ENCODE measurements around the gene KRTAP2-1.
A peak's percentile ranks its signal among the peaks of the same experiment; 100 is the strongest.
"Not testable (repeated sequence)": the region's sequence is repeated elsewhere in the genome, so short reads cannot be mapped to it uniquely, and the experiment has no call there.

The KRTAP2-1 gene

DNA sequence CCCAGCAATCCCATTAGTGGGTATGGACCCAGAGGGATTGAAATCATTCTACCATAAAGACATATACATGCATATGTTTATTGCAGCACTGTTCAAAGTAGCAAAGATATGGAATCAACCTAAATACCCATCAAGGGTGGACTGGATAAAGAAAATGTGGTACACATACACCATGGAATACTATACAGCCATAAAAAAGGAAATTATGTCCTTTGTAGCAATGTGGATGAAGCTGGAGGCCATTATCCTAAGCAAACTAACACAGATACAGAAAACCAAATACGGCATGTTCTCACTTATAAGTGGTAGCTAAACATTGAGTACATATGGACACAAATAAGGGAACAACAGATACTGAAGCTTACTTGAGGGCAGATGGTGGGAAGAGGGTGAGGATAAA lies 10.4 kb upstream of the KRTAP2-1 start:
- DNase-seq (ENCODE audit: low read depth) = no peak

DNA sequence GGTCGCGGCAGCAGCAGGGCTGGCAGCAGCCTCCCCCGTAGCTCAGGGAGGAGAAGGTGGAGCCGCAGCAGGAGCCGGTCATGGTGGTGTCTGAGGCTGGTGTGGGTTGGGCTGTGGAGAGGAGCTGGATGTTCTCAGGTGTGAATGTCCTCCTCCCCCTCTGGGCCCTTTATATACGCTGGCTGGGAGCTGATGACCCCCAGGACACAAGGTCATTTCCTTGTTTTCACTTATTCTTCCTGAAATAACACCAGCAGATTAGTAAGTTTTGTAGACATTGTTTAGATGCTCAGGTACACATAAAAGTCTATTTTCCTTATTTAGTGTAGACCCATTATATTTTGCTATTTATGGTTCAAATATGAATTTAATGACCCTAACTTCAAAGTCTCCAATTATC lies 8.0 kb upstream of the KRTAP2-1 start, which contains the start of gene KRTAP2-2:
Gene KRTAP2-2, minus strand, starts transcription at position 101 of the 400 bp plus-strand sequence. Its CDS starts 19 bp downstream, at position 82.
- DNase-seq (ENCODE audit: low read depth) = not testable (repeated sequence)

DNA sequence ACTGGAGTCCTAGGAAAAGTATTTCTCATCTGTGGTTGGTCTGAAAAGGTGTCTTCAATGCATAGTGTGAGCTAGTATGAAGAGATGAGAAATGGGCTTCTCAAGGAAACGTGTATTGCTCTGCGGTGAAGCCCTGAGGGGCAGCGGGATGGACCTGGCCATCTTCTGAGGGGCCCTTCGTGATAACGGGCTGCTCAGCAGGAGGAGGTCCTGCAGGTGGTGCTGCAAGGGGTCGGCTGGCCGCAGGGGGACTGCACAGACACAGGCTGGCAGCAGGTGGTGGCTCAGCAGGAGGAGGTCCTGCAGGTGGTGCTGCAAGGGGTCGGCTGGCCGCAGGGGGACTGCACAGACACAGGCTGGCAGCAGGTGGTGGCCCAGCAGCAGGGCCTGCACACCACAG lies 7.4 kb upstream of the KRTAP2-1 start:
- DNase-seq (ENCODE audit: low read depth) = not testable (repeated sequence)

DNA sequence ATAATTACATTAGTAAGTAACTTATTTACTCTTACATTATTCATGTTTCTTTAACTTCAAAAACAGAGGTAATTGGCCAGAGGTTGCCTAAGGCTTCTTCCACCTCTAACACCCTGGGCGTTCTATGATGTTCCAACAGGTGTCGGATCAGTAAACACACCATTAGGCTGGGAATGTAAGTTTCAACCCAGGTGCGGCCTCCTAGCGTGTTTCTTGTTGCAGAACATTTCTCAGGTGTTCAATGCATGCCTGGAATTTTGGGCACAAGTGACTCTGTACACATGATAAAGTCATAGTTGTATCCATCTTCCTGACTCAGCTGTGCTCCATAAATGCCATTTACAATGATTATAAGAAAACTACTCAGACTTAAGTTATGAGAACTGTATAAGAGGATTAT lies 6.9 kb upstream of the KRTAP2-1 start:
- no peak for DNase-seq (ENCODE audit: low read depth)

DNA sequence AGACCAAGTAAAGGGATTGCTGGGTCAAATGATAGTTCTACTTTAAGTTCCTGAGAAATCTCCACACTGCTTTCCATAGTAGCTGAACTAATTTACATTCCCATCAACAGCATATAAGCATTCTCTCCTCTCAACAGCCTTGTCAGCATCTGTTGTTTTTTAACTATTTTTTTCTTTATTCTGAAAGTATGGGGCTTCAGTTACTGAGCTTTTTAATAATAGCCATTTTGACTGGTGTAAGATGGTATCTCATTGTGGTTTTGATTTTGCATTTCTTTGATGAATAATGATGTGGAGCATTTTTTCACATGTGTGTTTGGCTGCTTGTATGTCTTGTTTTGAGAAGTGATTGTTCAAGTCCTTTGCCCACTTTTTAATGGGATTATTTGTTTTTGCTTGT lies 5.5 kb upstream of the KRTAP2-1 start:
- peak; percentile 87 for DNase-seq (ENCODE audit: low read depth)

DNA sequence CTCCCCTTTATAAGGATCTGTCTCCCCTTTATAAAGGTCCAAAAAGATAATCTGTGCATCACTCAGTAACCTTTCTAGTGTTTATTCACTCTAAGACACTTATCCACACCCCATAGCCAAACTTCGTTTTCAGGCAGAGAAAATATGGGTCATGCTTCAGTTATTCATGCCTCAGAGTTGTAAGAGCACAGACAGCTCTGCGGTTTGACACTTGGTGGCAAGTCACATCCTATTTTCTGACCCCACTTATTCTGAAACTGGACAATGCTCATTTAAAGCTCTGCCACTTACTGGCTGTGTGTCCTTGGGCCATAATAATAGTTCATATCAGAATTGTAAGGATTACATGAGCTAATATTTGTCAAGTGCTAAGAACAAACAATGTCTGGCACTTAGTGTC lies 2.0 kb upstream of the KRTAP2-1 start:
- DNase-seq (ENCODE audit: low read depth) = peak; percentile 96

DNA sequence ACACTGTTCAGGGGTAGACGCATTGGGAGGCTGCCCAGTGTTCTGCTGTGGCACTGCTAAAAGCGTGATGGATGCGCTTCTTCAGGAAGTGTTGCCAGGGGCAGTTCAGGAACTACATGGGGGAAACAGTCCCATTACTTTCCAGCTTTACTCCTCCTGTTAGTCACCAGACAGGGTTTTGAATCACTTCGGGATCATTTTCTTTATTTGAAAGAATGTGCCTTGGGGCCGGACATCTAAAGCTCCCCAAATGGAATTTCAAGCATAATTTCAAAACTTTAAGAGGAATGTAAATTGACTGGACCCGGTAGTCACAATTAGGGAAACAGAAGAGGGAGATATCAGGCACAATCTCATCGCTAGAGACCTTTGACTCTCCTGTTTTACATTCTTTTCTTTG lies 1.3 kb upstream of the KRTAP2-1 start:
- peak; percentile 96 for DNase-seq (ENCODE audit: low read depth)

DNA sequence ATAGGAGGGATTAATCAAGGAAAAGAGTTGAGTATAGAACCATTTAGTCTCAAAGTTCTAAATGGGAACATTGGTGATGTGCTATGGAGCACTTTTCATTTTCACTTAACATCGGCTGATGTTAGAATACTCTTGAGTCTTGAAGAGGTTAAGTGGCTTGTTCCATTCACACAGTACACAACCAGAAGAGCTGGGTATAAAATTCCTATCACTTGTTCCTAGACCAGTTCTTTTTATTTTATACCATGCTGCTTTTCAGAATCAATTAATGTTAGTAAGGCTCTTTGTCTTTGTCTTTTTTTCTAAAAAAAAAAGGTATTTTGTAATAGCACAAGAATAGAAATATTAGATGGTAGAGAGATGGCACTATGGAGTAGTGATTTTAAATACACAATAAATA lies 4.2 kb downstream of the KRTAP2-1 start:
- no peak for DNase-seq (ENCODE audit: low read depth)

DNA sequence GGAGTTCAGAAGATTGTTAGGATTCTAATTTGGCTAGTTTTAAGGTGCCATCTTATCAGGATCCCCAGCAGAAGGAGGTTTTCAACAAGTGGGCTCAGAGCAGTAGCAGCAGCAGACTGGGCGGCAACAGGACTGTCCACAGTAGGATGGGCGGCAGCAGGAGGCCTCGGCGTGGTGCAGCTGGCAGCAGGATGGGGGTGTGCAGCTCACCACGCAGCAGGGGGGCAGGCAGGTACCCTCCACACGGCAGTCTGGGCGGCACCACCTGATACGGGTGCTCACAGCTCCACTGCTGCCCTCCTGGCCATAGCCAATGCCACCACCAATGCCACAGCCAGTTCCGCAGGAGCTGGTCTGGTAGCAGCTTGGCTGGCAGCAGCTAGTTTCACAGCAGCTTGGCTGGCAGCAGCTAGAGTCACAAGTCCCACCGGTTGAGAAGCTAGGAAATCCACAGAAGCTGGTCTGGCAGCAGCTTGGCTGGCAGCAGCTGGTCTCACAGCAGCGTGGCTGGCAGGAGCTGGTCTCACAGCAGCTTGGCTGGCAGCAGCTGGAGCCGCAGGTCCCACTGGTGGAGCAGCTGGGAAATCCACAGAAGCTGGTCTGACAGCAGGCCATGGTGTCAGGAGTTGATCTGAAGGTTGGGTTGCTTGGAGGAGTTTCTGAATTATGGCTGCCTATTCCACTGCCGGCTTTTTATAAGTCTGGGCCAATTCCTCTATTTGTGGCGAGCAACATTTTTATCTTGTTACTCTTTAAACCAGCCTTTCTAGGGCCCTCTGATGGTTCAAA lies 6.1 kb downstream of the KRTAP2-1 start, which contains the start of gene KRTAP1-1:
Gene KRTAP1-1, minus strand, starts transcription at position 668 of the 789 bp plus-strand sequence. Its CDS starts 53 bp downstream, at position 615.
- peak; percentile 31 for DNase-seq (ENCODE audit: low read depth)

DNA sequence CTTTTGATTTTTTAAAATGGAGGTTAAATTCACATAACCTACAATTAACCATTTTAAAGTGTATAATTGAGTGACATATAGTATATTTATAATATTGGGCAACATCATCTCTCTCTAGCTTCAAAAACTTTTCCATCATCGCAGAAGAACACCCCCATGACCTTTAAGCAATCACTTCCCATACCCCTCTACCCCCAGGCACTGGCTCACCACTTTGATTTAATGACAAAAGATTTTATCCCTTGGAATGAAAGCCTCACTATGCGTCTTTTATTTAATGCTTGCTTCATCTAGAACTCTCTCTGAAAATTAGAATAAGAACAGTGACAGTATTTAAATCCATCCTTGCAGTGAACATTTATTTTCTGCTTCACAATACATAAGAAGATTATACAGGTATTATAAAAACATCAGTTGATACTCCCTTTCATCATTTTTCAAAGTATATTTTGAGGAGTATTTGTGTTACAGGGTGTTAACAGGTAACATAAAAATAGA lies 9.2 kb downstream of the KRTAP2-1 start:
- no peak for DNase-seq (ENCODE audit: low read depth)

DNA sequence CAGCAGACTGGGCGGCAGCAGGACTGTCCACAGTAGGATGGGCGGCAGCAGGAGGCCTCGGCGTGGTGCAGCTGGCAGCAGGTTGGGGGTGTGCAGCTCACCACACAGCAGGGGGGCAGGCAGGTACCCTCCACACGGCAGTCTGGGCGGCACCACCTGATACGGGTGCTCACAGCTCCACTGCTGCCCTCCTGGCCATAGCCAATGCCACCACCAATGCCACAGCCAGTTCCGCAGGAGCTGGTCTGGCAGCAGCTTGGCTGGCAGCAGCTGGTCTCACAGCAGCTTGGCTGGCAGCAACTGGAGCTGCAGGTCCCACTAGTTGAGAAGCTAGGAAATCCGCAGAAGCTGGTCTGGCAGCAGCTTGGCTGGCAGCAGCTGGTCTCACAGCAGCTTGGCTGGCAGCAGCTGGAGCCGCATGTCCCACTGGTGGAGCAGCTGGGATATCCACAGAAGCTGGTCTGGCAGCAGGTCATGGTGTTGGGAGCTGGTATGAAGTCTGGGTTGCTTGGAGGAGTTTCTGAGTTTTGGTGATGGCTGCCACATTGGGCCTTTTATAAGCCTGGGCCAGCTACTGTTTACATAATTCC lies 12.7 kb downstream of the KRTAP2-1 start, which contains the start of gene KRTAP1-3:
Gene KRTAP1-3, minus strand, starts transcription at position 529 of the 590 bp plus-strand sequence. Its CDS starts 53 bp downstream, at position 476.
- not testable (repeated sequence) for DNase-seq (ENCODE audit: low read depth)

DNA sequence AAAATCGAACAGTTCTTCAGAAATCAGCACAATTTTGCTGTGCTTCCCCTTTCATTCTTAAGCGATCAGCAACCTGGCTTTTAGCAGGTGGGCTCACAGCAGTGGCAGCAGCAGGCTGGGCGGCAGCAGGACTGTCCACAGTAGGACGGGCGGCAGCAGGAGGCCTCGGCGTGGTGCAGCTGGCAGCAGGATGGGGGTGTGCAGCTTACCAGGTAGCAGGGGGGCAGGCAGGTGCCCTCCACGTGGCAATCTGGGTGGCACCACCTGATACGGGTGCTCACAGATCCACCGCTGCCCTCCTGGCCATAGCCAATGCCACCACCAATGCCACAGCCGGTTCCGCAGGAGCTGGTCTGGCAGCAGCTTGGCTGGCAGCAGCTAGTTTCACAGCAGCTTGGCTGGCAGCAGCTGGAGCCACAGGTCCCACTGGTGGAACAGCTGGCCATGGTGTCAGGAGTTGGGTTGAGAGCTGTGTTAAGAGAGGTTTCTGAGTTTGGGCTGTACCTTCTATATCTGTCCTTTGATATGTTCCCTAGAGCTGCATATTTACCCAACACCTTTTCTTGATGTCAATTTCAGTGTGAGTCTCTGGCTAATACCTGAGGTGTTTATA lies 17.4 kb downstream of the KRTAP2-1 start, which contains the start of gene KRTAP1-4:
Gene KRTAP1-4, minus strand, starts transcription at position 563 of the 613 bp plus-strand sequence. Its CDS starts 117 bp downstream, at position 446.
- DNase-seq (ENCODE audit: low read depth) = no peak

DNA sequence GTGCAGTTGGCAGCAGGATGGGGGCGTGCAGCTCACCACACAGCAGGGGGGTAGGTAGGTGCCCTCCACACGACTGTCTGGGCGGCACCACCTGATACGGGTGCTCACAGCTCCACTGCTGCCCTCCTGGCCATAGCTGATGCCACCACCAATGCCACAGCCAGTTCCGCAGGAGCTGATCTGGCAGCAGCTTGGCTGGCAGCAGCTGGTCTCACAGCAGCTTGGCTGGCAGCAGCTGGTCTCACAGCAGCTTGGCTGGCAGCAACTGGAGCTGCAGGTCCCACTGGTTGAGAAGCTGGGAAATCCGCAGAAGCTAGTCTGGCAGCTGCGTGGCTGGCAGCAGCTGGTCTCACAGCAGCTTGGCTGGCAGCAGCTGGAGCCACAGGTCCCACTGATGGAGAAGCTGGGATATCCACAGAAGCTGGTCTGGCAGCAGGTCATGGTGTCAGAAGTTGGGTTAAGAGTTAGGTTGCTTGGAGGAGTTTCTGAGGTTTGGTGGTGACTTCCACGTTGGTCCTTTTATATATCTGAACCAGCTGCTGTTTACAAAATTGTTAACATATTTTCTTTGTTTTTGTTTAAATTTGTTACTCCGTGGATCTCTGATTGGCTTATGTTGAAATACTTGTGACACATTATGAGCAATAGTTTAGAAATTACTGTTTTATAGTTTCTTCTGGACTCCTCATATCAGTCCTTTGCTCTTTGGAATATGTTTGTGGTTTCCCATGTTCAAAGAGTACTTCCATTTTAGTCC lies 20.2 kb downstream of the KRTAP2-1 start, which contains the start of gene KRTAP1-5:
Gene KRTAP1-5, minus strand, starts transcription at position 494 of the 757 bp plus-strand sequence. Its CDS starts 53 bp downstream, at position 441.
- peak; percentile 94 for DNase-seq (ENCODE audit: low read depth)

DNA sequence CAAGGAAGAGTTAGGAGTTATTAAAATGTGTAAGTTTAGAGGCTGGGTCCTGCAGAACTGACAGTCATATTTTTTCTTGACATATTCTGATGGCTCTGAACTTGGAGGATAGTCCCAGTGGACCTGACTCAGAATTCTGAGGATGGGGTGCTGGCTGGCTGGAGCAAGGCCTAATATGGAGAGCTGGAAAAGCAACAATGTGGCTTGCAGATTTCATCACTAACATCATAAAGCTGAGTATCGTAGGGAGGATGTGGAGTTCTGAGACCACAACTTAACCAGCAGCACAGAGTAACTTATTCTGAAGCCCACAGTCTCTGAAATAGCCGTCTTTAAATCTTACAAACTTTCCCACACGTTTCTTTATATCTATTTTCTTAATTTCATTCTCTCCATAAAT lies 22.4 kb downstream of the KRTAP2-1 start:
- peak; percentile 41 for DNase-seq (ENCODE audit: low read depth)

DNA sequence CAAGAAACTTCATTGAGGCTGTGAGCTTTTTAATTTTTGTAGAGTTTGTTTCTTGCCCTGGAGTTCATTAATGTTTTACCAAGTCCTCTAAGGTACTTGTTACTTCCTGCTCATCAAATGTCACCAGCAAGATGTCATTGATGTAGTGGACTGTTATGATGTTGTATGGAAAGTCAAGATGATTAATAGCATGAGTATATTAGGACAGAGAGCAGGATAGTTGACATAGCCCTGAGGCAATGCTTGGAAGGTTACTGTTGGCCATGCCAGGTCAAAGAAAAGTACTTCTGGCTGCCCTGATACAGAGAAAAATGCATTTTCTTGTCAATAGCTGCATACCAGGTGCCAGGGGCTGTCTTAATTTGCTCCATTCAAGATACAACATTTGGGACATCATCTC lies 26.8 kb downstream of the KRTAP2-1 start:
- DNase-seq (ENCODE audit: low read depth) = peak; percentile 49

DNA sequence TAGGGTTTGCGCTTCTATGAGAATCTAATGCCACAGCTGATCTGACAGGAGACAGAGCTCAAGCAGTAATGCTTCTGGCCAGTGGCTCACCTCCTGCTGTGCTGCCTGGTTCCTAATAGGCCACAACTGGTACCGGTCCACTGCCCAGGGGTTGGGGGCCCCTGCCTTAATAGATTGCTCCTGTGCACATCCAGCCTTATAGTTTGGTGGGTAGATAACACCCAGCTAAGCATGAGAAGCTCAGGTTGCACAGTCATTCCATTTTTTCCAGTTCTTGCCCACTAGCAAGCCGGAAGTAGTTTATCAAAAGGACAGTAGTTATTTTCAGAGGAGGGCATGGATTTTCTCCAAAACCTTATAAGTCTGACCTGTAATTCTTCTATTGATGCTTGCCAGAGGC lies 27.7 kb downstream of the KRTAP2-1 start:
- DNase-seq (ENCODE audit: low read depth) = no peak

DNA sequence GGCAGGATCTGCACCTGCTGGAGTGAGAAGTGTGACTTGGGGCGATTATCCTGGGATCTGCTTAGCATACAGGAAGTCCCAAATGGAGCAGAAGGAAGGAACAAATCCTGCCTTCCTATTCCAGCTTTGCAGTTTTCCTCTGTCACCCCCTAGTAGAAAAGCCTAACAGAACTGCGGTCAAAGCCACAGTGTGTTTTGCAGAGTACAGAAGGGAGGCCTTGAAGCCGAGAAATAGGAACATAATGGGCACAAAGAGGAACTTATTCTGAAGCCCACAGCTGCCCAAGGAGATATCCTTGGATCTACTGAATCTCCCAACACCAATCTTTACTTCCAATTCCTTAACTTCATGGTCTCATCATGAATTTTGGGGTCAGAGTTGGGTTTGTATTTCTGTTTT lies 28.6 kb downstream of the KRTAP2-1 start:
- DNase-seq (ENCODE audit: low read depth) = no peak

DNA sequence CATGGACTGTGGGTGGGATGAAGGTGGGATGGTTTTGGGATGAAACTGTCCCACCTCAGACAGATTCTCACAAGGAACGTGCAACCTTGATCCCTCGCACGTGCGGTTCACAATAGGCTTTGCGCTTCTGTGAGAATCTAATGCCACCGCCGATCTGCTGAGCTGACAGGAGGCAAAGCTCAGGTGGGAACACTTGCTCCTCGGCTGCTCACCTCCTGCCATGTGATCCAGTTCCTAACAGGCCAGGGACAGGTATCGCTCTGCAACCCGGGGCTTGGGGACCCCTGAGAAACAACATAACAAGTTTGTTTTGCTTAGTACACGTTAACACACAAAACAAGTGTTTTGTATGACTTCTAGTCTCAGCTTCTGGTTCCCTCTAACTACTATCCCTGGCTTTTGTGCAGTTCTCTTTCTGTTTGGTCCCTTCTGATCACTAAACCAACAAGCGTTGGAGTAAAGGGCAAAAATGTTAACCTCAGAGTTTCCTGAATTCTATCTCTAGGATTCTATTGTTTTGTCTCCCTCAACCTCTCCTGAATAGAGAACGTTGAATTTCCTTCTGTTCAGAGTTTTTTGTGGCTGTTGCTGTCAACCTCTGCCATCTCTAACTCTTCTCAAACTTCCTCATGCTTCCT lies 30.4 kb downstream of the KRTAP2-1 start:
- DNase-seq (ENCODE audit: low read depth) = no peak

DNA sequence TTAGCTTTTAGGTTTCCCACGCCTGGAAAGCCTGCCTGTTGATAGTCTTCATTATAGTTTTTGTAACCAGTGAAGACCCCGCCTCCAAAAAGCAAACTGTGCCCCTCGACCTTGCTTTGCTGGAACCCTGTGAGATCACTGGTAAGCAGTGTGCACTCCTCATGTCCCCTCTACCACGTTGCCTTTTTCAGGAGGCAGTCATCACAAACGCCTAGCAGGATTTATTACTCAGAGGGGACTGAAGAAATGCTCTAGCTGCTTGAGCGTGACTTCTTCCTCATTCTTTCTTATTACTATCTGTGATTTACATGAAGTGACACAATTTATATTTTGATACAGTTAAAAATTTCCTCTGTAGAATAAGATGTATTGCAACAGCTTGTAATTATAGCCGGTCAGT lies 31.7 kb downstream of the KRTAP2-1 start:
- no peak for DNase-seq (ENCODE audit: low read depth)

DNA sequence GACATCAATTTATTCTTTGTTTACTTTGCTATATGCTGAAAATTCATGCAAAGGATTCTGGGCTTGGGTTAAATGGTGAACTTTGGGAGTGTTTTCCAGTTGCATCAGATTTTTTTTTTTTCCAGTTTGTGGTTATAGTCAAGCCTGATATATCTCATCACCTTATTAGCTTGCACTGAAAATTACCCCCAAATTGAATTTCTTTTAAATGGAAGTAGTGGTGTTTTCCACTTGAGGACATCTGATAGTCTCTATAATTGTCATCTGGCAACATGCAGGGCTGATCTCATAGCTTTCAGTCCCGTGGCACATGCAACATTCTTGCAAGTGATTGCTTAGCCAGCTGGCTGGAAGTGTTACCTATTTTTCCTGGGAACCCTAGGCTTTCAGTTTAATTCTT lies 33.5 kb downstream of the KRTAP2-1 start:
- DNase-seq (ENCODE audit: low read depth) = peak; percentile 67

DNA sequence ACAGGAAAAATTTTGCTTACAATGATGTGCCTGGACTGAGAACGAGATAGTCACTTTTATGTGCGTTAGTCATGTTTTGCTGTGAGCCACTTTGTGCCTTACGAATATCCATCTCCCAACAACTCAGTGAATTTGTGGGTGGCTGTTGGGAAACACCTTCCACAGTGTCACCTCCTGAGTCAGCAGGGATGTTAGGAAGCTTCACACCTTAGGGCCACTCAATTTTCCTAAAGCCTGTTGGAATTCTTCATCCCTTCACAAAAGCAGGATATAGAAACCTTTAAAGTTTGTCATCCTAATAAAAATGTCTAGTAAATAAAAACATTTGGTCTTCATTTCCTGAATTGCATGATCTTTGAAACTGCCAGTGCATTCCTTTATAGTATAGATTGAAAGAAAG lies 33.9 kb downstream of the KRTAP2-1 start:
- peak; percentile 81 for DNase-seq (ENCODE audit: low read depth)
